Measurements from ENCODE around the gene PDE12. TPM values are rescaled to one million over a fixed set of nuclear protein-coding genes. Genes with fewer than 3 reads are reported as not detected.

The PDE12 gene
- polyA plus RNA-seq (ENCODE audit: low read depth in 6 of 6) = 10 to 100 TPM in 5 of 6 donors, 1 to 10 TPM in 1; 9.5 to 16.1 (median 12.5) TPM

- ATAC-seq (ENCODE audit: low read depth in 2 of 2) (peak; percentile 80 to 81), DNase-seq (peak; percentile 83)
- Mint-ChIP-seq H3K27ac (peak within 1 kb of the TSS; percentile 98 to 100 (median 99)), H3K27me3 (no peaks in the 10 kb centered on the region), H3K4me3 (peak within 1 kb of the TSS; percentile 80 to 100 (median 94)), H3K4me1 (peaks cover 28 to 36% (median 30%) of the 10 kb centered on the region in 3 donors), H3K9me3 (no peaks in the 10 kb centered on the region), H3K36me3 (no peaks in the 10 kb centered on the region)
Observed at GRCh38 chr3:57555738-57556458, at the start of gene PDE12. Gene PDE12 (plus strand): TSS chr3:57556274. CDS start chr3:57556380, 106 bp downstream.

GRCh38 chr3:57512166-57512565 lies 43.9 kb upstream of the PDE12 start:
- ATAC-seq (ENCODE audit: low read depth in 2 of 2) (no peak), DNase-seq (no peak)
- Mint-ChIP-seq H3K27me3 (no peaks in the 10 kb centered on the region), H3K36me3 (no peaks in the 10 kb centered on the region), H3K27ac (no peak overlapping the region), H3K4me3 (no peak overlapping the region), H3K9me3 (peaks cover 0 to 3% (median 0%) of the 10 kb centered on the region in 7 donors), H3K4me1 (no peaks in the 10 kb centered on the region)

GRCh38 chr3:57518276-57518915 lies 37.7 kb upstream of the PDE12 start:
- H3K4me1 Mint-ChIP-seq = peaks cover 0 to 5% (median 0%) of the 10 kb centered on the region in 3 donors
- H3K27me3 Mint-ChIP-seq = no peaks in the 10 kb centered on the region
- no peaks in the 10 kb centered on the region for H3K36me3 Mint-ChIP-seq
- DNase-seq (no peak), ATAC-seq (ENCODE audit: low read depth in 2 of 2) (no peak)
- H3K9me3 Mint-ChIP-seq = no peaks in the 10 kb centered on the region
- no peak overlapping the region for H3K27ac Mint-ChIP-seq
- H3K4me3 Mint-ChIP-seq = no peak overlapping the region

GRCh38 chr3:57530071-57530608 lies 25.9 kb upstream of the PDE12 start:
- Mint-ChIP-seq H3K4me1 (no peaks in the 10 kb centered on the region), H3K9me3 (peaks cover 0 to 4% (median 0%) of the 10 kb centered on the region in 7 donors), H3K27ac (peak overlapping the region in 1 of 6 donors; percentile 79), H3K36me3 (no peaks in the 10 kb centered on the region), H3K27me3 (no peaks in the 10 kb centered on the region), H3K4me3 (no peak overlapping the region)
- ATAC-seq (ENCODE audit: low read depth in 2 of 2) (no peak), DNase-seq (no peak)

- H3K27ac Mint-ChIP-seq = peak overlapping the region in 1 of 6 donors; percentile 54
- H3K9me3 Mint-ChIP-seq = no peaks in the 10 kb centered on the region
- H3K4me1 Mint-ChIP-seq = no peaks in the 10 kb centered on the region
- ATAC-seq (ENCODE audit: low read depth in 2 of 2) (no peak), DNase-seq (no peak)
- no peaks in the 10 kb centered on the region for H3K27me3 Mint-ChIP-seq
- H3K4me3 Mint-ChIP-seq = no peak overlapping the region
- H3K36me3 Mint-ChIP-seq = no peaks in the 10 kb centered on the region
Observed at GRCh38 chr3:57538465-57538864, 17.6 kb upstream of the PDE12 start.

GRCh38 chr3:57544181-57545125 lies 11.6 kb upstream of the PDE12 start, which contains the start of gene DNAH12:
Gene DNAH12 (minus strand): TSS chr3:57544344. CDS start chr3:57542870, 1,474 bp downstream.
- no peaks in the 10 kb centered on the region for H3K9me3 Mint-ChIP-seq
- no peaks in the 10 kb centered on the region for H3K27me3 Mint-ChIP-seq
- peaks cover 10 to 21% (median 12%) of the 10 kb centered on the region in 3 donors for H3K4me1 Mint-ChIP-seq
- ATAC-seq (ENCODE audit: low read depth in 2 of 2) (peak; percentile 88), DNase-seq (peak; percentile 24)
- peak within 1 kb of the TSS in 2 of 6 donors; percentile 61 to 78 for H3K27ac Mint-ChIP-seq
- H3K4me3 Mint-ChIP-seq = peak within 1 kb of the TSS in 6 of 8 donors; percentile 61 to 84 (median 74)
- no peaks in the 10 kb centered on the region for H3K36me3 Mint-ChIP-seq

GRCh38 chr3:57545636-57546268 lies 10.3 kb upstream of the PDE12 start:
- DNase-seq (no peak), ATAC-seq (ENCODE audit: low read depth in 2 of 2) (no peak)
- H3K4me1 Mint-ChIP-seq = peaks cover 10 to 21% (median 12%) of the 10 kb centered on the region in 3 donors
- no peaks in the 10 kb centered on the region for H3K9me3 Mint-ChIP-seq
- no peaks in the 10 kb centered on the region for H3K36me3 Mint-ChIP-seq
- peak overlapping the region in 1 of 6 donors; percentile 33 for H3K27ac Mint-ChIP-seq
- peak overlapping the region in 1 of 8 donors; percentile 35 for H3K4me3 Mint-ChIP-seq
- H3K27me3 Mint-ChIP-seq = no peaks in the 10 kb centered on the region

GRCh38 chr3:57546616-57547015 lies 9.5 kb upstream of the PDE12 start:
- Mint-ChIP-seq H3K9me3 (no peaks in the 10 kb centered on the region), H3K27me3 (no peaks in the 10 kb centered on the region)

GRCh38 chr3:57555306-57555705 lies 768 bp upstream of the PDE12 start:
- H3K4me1 Mint-ChIP-seq = peaks cover 28 to 33% (median 30%) of the 10 kb centered on the region in 3 donors

More at GRCh38 chr3:57546616-57547015, 9.5 kb upstream of the PDE12 start:
- peaks cover 10 to 21% (median 12%) of the 10 kb centered on the region in 3 donors for H3K4me1 Mint-ChIP-seq
- DNase-seq = no peak
- H3K4me3 Mint-ChIP-seq = no peak overlapping the region
- H3K36me3 Mint-ChIP-seq = no peaks in the 10 kb centered on the region
- ATAC-seq (ENCODE audit: low read depth in 2 of 2) = no peak
- H3K27ac Mint-ChIP-seq = no peak overlapping the region

GRCh38 chr3:57556459-57557084 lies 498 bp downstream of the PDE12 start:
- no peaks in the 10 kb centered on the region for H3K9me3 Mint-ChIP-seq
- DNase-seq (no peak), ATAC-seq (ENCODE audit: low read depth in 2 of 2) (peak; percentile 35 to 43)
- H3K36me3 Mint-ChIP-seq = no peaks in the 10 kb centered on the region
- peak overlapping the region; percentile 80 to 100 (median 94) for H3K4me3 Mint-ChIP-seq
- peak overlapping the region; percentile 98 to 100 (median 99) for H3K27ac Mint-ChIP-seq
- H3K27me3 Mint-ChIP-seq = no peaks in the 10 kb centered on the region
- H3K4me1 Mint-ChIP-seq = peaks cover 28 to 36% (median 30%) of the 10 kb centered on the region in 3 donors

More at GRCh38 chr3:57555306-57555705, 768 bp upstream of the PDE12 start:
- peak overlapping the region; percentile 80 to 100 (median 94) for H3K4me3 Mint-ChIP-seq
- H3K36me3 Mint-ChIP-seq = no peaks in the 10 kb centered on the region
- DNase-seq (no peak), ATAC-seq (ENCODE audit: low read depth in 2 of 2) (no peak)
- H3K9me3 Mint-ChIP-seq = no peaks in the 10 kb centered on the region
- H3K27me3 Mint-ChIP-seq = no peaks in the 10 kb centered on the region
- peak overlapping the region; percentile 98 to 100 (median 99) for H3K27ac Mint-ChIP-seq

- H3K9me3 Mint-ChIP-seq = no peaks in the 10 kb centered on the region
- H3K36me3 Mint-ChIP-seq = no peaks in the 10 kb centered on the region
- peak; percentile 12 to 13 for ATAC-seq (ENCODE audit: low read depth in 2 of 2)
- peaks cover 28 to 36% (median 30%) of the 10 kb centered on the region in 3 donors for H3K4me1 Mint-ChIP-seq
- H3K4me3 Mint-ChIP-seq = peak overlapping the region; percentile 80 to 100 (median 94)
- peak; percentile 25 for DNase-seq
- H3K27me3 Mint-ChIP-seq = no peaks in the 10 kb centered on the region
- H3K27ac Mint-ChIP-seq = peak overlapping the region; percentile 98 to 100 (median 99)
Observed at GRCh38 chr3:57557085-57557537, 1.0 kb downstream of the PDE12 start.

- Mint-ChIP-seq H3K27me3 (no peaks in the 10 kb centered on the region), H3K4me1 (peaks cover 28 to 39% (median 30%) of the 10 kb centered on the region in 3 donors), H3K9me3 (no peaks in the 10 kb centered on the region), H3K27ac (no peak overlapping the region), H3K4me3 (peak overlapping the region in 2 of 8 donors; percentile 30 to 72), H3K36me3 (no peaks in the 10 kb centered on the region)
- DNase-seq (no peak), ATAC-seq (ENCODE audit: low read depth in 2 of 2) (no peak)
Observed at GRCh38 chr3:57559526-57559925, 3.5 kb downstream of the PDE12 start.

All from naive B cell (primary cell).